HG03565 (cell line): Measurements from ENCODE around the gene PPP4R4.

ENCODE experiments used
- ATAC-seq: cut with Tn5 transposase; IDR thresholded peaks from one replicate; pipeline ENCODE4 v1.9.1; 2021; ENCODE audit warnings: mild to moderate bottlenecking, moderate library complexity; ENCODE audit not compliant: unreplicated experiment

Gene PPP4R4

GRCh38 chr14:94173885-94174603, at the start of gene PPP4R4:
Gene PPP4R4, plus strand, starts transcription at chr14:94174322. Its CDS starts 144 bp downstream, at chr14:94174466.
- ATAC-seq: peak; percentile 50

GRCh38 chr14:94124582-94125377, 49.3 kb upstream of the PPP4R4 start:
- no peak for ATAC-seq

DNA sequence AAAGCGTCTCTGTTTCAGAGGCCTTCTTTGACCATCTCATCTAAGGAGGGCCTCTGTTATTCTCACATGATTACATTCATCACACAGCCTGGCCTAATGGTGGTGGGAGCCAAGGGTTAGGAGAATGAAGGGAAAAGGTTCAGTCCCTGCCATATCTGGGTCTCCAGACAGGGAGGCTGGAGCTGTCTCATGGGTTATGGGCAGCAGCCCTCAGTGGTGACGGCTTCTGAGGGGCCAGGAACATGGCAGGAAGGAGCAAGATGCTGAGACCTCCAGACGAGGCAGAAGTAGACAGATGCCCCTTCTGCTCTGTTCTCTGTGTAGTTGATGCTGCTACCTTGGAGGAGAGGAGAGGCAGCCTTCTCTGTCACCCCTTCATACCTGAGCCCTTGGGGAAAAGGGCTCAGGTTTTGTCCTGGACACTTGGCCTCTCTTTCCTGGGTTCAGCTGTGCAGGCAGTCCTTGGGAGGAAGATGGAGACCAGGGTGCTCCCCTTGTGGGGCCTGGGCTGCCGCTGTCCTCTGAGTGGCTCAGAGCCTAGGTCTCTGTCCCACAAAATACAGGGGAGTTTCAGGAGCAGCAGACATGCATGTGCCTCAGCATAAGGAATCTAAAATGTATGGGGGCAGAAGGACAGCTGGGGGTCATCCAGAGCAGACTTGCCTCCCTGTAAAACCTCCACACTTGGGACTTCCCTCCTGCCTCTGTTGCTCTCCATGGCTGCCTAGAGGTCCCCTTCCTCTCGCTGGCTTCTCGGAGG, 48.3 kb upstream of the PPP4R4 start:
- ATAC-seq: no peak

GRCh38 chr14:94126419-94126677, 47.8 kb upstream of the PPP4R4 start:
- ATAC-seq: no peak

- ATAC-seq: no peak
Measured at GRCh38 chr14:94126800-94127199, 47.3 kb upstream of the PPP4R4 start.

- no peak for ATAC-seq
Measured at GRCh38 chr14:94127330-94127729, 46.8 kb upstream of the PPP4R4 start.

DNA sequence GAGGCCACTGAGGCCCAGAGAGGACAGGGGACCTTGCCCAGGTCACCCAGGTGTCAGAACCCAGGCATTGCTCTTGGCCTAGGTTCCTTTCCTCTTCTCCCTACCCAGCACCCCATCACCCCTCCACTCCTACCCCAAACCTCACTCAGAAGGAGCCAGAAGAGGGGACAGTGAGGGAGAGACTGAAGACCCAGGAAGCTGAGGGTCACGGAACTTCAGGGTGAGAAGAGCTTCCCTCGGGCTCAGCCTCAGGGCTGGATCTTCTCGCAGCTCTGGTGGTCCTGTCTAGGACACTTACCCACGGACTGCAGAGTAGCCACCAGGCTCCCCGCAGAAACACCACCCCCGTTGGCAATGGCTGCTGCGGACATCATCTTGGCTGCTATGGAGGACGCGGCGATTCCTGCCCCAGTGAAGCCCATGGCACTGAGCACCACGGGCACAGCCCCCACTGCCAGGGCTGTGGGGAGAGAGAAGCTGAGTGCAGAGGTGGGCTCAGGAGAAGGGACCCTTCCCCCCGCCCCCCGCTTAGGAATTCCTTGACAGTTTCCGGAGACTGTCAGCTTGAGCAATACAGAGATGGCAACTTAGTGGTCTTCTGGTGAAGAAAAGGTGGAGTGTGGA, 45.8 kb upstream of the PPP4R4 start:
- ATAC-seq: no peak

DNA sequence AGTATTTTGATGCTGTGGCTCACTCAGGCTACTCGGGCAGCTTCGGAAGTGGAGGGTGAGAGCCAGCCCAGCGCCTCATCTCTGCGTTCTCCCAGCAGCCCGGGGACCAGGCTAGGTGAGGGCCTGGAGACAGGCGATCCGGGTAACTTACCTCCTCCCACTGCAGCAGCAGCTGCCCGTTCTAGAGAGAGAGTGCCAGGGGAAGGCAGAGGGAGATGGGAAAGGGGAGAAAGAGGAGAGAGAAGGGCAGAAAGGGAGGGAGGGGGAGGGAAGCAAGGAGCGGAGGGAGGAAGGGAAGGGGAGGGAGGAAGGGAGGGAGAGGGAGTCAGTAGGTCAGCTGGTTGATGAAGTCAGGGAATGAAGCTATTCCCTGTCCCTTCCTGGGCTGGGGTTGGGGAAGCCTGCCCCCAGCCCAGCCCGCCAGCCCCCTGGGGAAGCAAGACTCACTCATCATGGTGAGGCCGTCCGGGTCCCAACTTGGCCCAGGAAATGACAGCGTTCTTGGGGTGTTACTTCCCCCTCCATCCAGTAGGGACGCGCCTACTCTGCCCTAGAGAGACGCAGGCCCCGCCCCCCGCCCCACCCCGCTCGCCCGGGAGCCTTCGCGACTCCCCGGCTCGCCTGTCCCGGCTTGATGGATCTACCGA, 44.9 kb upstream of the PPP4R4 start, which contains the start of gene IFI27L2:
Gene IFI27L2, minus strand, starts transcription at position 494 of the 647 bp plus-strand sequence. Its CDS starts 40 bp downstream, at position 454.
- ATAC-seq: peak; percentile 91

DNA sequence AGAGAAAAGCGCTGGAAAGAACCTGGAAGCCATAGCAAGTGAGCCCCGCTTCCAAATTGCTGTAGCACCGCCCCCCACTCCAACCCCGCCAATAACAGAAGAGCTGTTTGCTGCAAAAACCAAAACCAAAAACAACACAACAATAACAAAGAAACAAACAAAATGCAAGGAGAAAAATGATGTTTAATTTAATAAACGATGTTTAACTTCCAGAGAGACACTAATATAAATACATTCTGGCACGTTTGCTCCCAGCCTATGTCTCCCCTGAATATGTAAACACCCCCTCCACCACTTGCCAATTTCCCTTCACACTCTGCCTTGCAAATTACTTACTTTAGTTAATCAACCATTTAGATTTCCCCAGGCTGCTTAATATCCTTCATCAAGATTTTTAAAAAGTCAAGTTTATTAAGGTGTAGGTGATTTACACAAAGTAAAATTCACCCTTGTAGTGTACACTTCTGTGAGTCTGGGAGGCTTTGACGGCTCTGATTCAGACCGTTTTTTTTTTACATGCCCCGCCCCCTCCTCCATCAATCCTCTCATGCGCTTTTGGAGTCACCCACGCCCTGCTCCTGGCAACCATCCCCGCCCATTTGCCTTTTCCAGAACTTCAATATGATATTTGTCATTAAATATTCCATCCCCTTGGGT, 44.2 kb upstream of the PPP4R4 start:
- no peak for ATAC-seq

DNA sequence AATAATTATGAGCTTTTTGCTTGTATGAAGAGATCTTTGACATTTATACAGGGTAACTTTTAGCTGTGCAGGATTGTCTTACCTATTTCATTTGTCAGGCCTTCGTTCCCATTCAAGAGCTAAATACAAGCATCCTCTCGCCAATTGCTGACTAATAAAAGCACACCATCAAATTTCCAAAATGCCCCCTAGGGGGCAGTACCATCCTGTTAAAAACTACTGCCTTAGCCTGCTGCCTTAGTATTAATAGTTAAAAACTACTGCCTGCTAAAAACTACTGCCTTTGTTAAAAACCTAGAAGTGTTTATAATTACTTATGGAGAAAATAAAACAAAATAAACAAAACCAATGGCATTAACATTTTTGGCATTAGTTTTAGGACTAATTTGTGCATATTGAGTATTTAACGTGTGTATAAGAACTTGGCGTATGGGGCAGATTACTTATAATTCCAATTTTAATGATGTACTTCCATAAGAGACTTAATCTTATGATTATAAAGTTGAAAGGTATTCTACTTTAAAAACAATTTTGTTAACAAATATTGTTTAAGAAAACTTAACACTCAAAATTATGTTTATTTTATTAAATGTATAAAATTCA, 41.7 kb upstream of the PPP4R4 start:
- ATAC-seq: peak; percentile 47

DNA sequence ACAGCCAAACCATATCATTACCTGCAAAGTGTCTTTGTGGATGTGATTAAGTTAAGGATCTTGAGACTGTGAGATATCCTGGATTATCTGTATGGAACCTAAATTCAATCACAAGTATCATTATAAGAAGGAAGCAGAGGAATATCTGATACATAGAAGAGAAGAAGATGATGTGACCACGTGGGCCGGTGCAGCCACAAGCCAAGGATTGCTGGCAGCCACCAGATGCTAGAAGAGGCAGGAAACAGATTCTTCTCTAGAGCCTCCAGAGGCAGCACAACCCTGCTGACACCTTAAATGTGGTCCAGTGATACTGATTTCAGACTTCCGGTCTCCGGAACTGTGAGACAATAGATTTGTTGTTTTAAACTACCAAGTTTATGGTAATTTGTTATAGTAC, 38.6 kb upstream of the PPP4R4 start:
- ATAC-seq: no peak

DNA sequence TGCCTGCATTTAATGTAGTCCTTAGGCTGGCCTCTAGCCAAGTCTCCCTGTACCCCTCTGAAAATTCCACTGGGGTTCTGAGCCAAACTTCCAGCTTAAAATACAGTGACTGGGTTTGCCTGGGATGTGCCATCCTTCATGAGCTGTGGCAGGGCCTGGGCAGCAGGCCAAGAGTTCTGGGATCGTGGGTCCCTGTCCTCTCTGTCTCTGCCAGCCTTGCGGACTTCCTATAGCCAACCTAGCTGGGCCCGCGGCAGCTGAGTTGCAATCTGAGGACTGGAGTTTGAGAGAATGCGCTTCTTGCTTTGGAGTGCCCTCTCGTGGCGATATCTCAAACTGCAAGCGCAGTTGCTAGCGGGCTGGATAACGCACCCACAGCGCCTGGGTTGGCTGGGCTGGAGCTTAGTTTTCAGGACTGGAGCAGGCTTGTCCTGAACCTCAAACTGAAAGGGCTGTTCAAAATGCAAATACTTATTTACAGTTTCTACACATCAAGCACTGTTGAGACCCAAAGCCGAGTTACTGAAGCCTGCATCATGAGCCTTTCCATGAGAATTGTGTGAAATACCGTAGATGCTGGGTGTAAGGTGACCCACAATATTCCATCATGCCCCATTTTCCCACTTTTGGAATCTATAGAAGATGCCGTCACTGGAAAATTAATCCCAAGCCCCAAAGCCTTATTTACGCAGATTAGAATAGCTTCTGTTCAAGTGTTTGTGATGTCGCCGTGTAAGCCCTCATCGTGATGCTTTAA, 37.4 kb upstream of the PPP4R4 start:
- peak; percentile 72 for ATAC-seq

DNA sequence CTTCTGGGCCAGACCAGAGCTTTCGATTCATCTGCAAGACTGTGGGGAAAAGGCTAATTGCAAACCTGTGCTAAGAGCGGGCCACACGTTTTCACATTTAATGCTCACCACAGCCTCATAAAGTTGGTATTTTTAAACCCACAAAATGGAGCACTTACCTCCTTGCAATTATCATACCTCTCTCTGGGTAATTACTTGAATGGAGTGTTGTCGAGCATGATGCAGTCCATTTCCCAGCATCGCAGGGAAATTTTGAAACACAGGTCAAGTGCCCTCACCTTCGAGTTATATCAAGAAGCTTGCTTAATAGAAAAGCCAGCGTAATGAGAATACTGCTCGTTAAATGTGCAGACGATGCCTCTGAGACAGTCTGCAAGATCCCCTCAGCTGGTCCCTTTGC, 35.9 kb upstream of the PPP4R4 start:
- no peak for ATAC-seq

DNA sequence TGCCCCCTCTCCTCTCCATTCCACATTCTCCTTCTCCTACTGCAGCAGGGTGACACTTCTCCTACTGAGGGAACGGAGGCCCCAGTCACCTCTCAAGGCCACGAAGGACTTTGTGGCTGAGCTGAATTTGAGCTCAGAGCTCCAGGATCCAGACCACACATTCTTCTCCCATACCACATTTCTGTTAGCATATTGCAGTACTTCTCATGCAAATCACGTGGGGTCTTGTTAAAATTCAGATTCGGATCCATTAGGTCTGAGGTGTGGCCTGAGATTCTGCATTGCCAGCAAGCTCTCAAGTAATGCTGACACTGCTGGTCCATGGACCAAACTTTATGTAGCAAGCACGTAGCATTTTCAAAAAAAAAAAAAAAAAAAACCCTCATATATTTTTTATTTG, 35.1 kb upstream of the PPP4R4 start:
- ATAC-seq: no peak

DNA sequence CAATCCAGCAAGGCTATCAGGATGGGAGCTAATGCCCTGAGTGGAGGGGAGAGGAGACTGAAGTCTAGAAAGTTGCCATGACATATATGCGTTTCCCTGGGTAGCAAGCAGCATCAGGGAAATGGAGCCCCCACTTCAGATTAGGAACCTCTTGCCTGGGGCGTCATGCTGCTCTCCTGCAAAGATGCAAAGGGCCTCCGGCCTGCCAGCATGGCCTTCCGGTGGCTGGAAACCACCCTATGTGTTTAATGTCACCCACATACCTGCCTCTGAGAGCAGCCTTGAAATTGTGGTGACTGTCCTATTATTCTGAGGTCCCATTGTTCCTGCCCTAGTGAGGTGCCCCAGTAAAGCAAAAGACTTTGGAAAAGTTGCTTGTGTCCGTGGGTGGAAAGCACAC, 34.7 kb upstream of the PPP4R4 start:
- no peak for ATAC-seq

GRCh38 chr14:94142247-94142646, 31.9 kb upstream of the PPP4R4 start:
- ATAC-seq: no peak

GRCh38 chr14:94142836-94143235, 31.3 kb upstream of the PPP4R4 start:
- no peak for ATAC-seq

DNA sequence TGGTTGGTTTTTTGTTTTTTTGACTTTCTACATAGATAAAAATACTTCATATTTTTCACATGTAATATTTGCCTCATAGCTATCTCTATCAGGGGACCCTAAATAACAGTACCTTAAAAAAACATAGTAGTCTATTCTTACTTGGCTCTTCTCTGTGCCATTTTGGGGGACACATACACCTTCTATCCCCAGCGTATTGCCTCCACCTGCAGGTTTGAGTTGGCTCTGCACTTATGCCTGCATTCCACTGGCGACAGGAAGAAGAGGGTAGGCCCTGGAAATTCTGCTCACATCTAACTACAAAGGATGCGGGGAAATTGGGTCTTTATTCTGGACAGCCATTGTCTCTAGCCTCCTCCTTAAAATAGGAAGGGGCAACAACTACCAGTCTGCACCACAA, 30.9 kb upstream of the PPP4R4 start:
- ATAC-seq: no peak

- ATAC-seq: no peak
Measured at GRCh38 chr14:94143711-94144110, 30.4 kb upstream of the PPP4R4 start.
